NCI-H1048 (cell line): ENCODE data around the gene NR1H2.

Experiments used
- DNase-seq: peaks from one replicate; lab custom pipeline; 2025; lab: John Stamatoyannopoulos, UW

Gene NR1H2

DNA sequence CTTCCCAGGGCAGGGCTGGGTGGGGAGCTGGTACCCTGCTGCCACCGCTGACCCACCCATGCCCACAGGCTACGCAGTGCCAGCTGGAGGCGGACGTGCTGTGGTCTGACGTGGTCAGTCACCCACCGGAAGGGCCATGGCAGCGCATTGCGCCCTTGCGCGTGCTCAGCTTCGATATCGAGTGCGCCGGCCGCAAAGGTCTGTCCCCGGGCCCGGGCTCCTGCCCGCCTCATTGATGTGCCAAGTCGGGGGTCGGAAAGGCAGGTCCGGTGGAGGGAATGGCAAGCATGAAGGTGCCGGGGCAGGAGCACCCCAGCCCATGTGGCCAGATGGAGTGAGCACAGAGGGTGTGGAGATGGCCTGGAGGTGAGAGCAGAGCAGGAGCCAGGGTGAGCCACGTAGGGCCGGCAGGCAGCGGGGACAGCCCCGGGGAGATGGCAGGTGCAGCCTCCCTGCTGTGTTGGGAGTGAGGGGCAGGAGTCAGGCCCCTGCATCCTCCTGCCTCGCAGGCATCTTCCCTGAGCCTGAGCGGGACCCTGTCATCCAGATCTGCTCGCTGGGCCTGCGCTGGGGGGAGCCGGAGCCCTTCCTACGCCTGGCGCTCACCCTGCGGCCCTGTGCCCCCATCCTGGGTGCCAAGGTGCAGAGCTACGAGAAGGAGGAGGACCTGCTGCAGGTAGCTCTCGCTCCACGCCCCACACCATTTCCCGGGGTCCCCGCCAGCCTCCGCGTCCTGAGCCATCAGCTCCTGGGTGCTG, 26.5 kb downstream of the NR1H2 start:
- no peak for DNase-seq

DNA sequence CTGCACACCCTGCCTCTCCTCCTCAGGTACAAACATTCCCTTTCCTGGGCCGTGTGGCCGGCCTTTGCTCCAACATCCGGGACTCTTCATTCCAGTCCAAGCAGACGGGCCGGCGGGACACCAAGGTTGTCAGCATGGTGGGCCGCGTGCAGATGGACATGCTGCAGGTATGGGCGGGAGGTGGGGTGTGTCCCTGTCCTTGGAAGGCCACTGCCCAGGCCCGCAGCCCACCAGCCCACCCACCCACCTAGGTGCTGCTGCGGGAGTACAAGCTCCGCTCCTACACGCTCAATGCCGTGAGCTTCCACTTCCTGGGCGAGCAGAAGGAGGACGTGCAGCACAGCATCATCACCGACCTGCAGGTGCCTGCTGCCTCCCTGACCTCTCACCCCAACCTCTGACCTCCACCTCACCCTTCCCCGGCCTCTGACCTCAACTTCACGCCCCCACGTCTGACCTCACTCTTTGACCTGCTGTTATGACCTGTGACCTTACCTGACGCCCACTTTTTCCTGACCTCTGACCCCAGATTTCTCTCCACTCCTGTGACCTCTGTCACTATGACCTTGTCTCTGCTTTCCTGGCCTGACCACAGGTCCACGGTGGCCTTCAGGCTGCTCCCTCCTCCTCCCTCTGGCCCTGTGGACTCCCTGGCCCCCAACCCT, 30.0 kb downstream of the NR1H2 start:
- no peak for DNase-seq

DNA sequence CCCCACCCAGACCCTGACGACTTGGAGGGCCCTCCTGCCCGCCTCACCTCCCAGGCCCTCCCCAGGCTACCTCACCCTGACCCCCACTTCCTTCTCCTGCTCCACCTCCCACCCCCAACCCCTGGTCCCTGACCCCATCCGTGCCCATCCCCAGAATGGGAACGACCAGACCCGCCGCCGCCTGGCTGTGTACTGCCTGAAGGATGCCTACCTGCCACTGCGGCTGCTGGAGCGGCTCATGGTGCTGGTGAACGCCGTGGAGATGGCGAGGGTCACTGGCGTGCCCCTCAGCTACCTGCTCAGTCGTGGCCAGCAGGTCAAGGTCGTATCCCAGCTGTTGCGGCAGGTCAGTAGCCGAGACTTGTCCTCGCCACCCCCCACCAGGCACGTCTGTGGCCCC, 30.6 kb downstream of the NR1H2 start:
- no peak for DNase-seq

DNA sequence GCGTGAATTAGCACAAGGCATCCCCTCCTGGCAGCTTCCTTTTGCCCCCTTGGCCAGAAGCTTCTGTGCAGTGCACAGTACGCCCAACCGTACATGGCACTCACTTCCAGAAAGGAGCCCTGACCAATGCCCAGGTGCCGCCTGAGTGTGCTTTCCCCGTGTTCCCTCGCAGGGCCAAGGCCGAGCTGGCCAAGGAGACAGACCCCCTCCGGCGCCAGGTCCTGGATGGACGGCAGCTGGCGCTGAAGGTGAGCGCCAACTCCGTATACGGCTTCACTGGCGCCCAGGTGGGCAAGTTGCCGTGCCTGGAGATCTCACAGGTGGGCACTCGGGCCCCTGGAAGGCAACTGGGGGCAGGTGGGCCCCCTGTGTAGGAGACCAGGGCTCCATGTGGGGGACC, 33.1 kb downstream of the NR1H2 start:
- DNase-seq: no peak

DNA sequence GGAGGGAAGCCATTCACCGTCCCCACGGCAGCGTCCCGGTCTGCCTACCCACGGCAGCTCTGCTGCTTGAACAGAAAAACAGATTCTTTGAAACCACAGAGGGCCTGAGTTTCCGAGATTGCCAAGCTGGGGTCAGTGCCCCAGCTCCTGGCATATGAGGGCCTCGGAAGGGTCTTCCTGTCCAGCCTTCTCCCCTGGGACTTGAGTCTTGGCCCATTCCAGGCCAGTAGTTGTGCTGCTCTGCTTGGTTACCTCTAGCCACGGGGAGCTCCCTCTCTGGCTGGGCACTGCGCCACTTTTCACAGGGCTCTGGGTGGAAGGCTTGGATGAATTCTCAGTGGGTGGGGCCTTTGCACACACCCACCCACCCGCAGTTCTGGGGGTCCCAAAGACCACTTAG, 33.9 kb downstream of the NR1H2 start:
- DNase-seq: no peak

DNA sequence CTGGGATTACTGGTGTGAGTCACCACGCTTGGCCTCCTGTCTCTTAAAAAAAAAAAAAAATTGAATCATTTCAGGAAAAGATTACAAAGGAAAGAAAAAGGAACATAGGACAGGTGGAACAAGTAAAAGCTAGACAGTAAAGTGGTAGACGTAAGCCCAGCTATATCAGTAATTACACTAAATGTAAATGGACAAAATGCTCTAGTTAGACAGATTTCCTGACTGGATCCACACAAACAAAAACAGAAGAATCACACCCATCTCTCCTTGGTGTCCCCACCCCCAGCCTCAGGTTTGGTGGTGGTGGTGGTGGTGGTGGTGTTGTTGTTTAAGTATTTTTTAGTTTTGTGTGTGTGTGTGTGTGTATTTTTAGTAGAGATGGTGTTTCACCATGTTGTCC, 36.2 kb downstream of the NR1H2 start:
- DNase-seq: no peak

DNA sequence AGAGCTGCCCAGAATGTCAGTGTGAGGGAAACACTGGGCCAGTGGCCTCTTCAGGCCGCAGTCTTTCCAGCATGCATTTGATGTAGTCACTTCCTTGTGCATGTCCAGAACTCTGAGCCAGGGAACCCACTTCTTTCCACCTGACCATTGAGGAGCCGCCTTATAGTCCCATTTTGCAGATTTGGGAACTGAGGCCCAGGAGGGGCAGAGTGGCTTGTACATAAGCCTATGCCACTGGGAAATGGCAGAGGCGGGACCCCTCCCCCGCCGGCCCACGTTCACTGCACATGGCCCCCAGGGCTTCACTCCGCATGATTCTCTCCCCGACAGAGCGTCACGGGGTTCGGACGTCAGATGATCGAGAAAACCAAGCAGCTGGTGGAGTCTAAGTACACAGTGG, 36.8 kb downstream of the NR1H2 start:
- no peak for DNase-seq

DNA sequence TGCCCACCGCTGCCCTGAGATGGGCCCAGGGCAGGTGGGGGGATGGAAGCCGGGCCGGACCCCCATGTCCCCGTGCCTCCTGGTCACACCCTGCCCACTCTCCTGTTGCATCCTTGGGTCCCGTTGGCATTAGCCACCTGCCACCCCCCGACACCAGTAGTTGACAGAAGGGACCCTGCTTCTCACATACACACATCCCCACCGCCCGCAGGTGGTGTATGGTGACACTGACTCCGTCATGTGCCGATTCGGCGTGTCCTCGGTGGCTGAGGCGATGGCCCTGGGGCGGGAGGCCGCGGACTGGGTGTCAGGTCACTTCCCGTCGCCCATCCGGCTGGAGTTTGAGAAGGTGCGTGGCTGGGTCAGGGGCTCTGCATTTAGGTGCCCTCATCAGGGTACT, 37.3 kb downstream of the NR1H2 start:
- no peak for DNase-seq

DNA sequence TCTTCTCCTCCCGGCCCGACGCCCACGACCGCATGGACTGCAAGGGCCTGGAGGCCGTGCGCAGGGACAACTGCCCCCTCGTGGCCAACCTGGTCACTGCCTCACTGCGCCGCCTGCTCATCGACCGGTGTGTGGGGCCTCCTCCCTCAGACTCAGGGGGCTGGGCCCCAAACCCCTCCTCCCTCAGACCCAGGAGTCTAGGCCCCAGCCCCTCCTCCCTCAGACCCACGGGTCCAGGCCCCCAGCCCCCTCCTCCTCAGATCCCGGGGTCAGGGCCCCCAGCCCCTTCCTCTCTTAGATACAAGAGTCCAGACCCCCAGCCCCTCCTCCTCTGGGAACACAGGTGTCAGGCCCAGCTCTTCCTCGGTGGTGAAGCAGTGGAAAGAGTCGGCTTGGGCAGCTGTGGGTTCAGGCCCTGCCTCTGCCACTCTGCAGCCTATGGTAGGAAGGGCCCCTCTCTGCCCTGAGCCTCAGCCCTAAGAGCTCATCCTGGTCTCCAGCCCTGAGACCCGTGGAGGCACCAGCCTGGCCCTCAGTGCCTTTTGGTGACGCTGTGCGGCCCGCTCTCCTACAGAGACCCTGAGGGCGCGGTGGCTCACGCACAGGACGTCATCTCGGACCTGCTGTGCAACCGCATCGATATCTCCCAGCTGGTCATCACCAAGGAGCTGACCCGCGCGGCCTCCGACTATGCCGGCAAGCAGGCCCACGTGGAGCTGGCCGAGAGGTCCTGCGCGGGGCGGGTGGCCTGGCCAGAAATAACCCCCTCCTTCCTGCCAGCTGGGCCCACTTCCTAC, 38.8 kb downstream of the NR1H2 start:
- DNase-seq: no peak

DNA sequence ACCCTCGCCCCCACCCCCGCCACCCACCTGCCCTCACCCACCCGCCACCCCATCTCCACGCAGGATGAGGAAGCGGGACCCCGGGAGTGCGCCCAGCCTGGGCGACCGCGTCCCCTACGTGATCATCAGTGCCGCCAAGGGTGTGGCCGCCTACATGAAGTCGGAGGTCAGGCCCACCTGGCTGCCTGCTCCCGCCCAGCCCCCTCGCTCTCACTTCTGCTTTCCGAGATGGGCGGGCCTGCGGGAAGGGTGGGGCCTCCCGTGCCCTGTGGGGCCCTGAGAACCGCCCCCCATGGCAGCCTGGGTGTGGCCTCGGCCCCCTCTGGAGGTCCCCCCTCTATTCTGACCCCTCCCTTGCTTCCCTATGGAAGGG, 39.4 kb downstream of the NR1H2 start:
- DNase-seq: no peak

DNA sequence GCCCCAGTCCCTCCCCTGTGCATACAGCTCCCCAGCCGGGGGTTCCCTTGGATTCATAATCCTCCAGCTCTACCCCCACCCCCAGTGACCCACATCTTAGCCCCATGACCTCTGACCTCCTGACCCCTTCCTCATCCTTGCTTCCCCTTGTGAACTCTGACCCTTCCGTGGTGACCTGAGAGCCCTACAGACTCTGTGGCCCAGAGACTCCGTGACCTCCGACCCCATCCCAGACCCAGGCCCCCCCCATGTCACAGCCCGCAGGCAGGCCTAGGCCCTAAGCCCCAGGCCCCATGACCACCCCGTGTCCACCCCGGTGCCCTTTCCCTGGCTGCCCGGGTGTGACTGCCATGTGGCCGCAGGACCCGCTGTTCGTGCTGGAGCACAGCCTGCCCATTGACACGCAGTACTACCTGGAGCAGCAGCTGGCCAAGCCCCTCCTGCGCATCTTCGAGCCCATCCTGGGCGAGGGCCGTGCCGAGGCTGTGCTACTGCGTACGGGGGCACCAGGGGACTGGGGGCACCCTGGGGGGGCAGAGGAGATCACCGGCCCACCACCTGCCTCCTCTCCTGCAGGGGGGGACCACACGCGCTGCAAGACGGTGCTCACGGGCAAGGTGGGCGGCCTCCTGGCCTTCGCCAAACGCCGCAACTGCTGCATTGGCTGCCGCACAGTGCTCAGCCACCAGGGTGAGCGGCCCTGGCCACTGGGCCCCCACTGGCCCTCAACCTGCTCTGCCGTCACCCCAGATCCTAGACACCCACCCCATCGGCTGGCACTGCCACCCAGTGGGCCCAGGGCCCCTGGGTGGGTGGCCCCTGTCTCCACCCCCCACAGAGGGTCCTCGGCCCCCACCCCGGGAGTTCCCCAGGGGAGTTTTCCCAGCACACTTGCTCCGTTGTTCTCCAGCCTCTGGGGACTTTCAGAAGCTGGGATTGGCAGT, 40.0 kb downstream of the NR1H2 start:
- no peak for DNase-seq

DNA sequence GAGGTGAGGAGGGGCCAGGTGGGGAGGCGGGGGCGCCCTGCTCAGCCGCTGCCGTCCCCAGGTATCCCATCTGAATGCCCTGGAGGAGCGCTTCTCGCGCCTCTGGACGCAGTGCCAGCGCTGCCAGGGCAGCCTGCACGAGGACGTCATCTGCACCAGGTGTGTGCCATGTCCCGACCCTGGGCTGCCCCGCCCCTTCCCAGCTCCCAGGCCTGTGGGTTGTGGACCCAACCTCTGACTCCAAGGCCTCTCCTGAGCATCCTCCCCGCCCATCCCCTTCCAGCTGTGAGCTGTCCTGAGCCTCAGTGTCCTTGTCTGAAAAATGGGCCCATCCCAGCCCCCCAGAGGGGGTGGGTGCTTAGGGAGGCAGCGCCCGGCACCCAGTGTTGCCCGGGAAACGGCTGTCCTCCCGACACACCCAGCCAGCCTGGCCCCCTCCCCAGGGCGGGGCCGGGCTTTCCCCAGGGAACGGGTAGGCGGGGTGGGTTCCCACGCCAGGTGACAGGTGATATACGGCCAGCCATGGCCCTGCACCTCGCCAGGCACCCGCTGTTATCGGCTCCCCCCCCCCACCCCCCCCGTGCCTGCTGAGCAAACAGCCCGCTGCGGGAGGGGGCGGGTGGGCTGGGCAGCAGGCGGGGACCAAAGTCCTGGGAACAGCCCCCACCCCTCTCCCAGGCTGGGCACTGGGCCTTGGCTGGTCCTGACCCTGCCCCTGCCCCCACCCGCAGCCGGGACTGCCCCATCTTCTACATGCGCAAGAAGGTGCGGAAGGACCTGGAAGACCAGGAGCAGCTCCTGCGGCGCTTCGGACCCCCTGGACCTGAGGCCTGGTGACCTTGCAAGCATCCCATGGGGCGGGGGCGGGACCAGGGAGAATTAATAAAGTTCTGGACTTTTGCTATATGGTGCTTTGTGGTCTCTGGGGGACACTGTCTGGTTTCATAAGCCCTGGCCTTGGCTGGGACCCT, 41.1 kb downstream of the NR1H2 start:
- no peak for DNase-seq

DNA sequence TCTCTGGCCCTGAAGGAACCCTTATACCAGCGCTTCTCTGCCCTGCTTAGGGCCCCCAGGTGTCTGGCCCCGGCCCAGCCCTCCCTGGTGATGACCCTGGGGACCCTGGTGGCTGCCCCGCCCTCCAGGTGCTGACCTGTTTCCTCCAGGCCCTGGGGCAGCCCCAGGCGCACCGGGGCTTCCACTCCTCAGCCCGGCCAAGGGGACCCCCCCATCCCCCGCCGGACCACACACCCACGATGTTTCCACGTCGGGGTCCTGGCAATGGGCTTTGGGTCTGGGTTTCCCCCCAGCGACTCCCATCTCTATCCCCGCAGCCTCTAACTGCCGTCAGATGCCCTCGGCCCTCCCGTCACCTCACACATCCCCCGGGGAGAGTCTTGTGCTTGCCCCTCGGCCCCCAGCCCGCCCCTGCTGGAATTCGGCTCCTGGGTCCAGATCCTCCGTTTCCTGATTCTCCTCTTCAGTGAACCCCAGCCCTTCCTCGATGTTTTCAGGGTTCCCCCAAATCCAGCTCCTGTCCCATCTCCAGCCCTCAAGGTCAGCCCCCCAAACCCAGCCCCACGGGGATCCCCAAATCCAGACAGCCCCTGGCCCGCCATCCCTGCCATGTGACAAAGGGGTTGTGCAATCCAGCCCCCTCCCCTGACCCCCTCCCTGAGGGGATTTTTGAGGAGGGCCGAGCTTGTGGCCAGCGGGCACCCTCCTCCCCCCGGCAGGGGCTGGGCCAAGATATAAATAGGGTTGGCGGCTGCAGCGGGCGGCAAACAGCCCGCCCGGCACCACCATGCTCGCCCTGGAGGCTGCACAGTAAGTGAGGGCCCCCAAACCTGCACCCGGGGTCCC, 42.1 kb downstream of the NR1H2 start, which contains the start of gene SPIB:
TSS of gene SPIB (plus strand) at position 763 of the 846 bp plus-strand sequence. CDS start at position 788, 25 bp downstream.
- DNase-seq: no peak

DNA sequence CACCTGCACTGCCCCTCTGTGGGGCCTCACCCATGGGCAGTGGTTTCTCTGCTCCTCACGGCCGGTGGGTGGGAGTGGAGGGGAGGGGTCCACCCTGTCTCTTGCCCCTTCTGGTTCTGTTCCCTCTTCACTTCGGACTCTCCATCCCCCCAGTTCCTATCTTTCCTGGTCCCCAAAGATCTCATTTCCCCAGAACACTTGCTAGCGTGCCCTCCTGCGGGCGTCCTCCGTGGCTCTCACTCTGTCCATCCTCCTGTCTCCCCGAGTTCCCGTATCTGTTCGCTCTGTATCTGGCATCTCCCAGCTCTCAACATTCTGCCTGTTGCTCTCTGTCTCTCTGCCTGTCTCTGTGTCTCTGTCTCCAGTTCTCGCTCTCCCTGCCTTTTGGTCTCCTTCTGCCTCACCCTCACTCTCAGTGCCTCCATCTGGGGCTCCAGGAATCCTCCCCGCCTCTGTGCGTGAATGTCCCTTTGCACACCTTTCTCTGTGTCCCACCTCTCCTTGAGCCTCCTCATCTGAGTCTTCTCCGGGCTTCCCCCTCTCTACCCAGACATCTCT, 42.8 kb downstream of the NR1H2 start:
- DNase-seq: no peak

DNA sequence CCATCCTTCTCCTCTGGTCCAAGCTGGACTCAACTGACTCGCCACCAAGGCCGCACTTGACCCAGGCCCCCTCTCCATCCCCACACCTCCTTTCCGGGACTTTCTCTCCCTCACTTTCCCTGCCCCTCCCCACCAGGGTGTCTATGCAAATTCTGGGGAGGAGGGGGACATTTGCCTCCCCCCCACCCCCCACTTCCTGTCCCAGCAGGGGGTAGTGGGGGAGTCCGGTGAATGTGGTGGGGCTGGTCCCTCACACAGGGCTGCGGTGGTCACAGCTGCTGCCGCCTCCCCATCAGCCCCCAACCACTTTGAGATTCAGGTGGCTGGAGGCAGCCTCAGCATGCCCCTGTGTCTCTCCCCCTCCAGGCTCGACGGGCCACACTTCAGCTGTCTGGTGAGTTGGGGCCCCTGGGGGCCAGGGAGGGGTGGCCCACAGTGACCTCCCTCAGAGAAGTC, 43.4 kb downstream of the NR1H2 start:
- DNase-seq: no peak

DNA sequence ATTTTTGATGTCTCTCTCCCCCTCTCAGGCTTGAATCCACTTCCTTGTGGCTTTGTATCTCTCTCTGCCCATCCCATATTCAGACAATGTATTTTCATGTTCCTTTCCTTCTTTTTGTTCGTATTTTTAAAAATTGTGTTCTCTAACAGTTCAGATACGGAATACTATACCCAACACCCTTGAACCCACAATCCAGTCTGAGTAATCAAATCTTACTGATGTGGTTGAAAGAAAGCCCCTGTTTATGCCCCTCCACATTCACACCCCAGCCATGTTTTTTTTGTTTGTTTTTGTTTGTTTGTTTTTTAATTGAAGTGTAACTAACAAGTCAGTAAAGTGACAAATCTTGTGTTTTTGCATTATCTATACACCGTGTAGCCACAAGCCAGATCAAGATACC, 43.9 kb downstream of the NR1H2 start:
- no peak for DNase-seq

DNA sequence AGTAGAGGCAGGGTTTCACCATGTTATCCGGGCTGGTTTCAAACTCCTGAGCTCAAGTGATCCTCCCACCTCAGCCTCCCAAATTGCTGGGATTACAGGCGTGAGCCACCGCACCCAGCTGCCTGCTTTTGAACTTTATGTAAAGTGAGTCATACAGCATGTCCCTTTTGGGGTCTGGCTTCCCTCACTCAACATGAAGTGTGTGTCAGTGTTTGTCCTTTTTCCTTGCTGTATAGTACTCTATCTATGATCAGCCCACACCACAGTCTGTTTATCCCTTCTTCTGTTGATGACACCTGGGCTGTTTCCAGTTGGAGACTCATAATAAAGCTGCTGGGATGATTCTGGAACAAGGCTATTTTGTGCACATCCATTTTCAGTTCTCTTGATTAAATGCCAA, 44.6 kb downstream of the NR1H2 start:
- DNase-seq: no peak

DNA sequence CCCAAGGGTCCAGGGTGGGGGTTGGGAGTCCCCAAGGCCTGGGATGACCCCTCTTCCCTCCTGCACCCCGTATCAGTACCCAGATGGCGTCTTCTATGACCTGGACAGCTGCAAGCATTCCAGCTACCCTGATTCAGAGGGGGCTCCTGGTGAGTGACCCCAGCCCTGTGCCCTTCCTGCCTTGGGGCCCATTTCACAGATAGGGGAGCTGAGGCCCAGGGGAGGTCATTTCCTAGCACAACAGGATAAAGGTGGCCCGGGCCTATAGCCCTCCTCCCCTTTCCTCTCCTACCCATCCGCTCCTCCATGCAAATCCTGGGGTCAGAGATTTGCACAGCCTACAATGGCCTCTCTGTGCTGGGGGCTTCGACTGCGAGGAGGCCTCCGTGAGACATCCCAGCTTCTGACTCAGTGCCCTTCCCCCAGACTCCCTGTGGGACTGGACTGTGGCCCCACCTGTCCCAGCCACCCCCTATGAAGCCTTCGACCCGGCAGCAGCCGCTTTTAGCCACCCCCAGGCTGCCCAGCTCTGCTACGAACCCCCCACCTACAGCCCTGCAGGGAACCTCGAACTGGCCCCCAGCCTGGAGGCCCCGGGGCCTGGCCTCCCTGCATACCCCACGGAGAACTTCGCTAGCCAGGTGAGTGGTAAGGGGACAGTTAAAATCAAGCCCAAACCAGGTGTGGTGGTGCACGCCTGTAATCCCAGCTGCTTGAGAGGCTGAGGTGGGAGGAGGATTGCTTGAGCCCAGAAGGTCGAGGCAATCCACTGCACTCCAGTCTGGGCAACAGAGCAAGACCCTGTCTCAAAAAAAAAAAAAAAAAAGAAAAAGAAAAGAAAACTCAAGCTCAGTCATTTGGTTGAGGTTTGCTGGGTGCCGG, 46.4 kb downstream of the NR1H2 start:
- no peak for DNase-seq
